HS-27A (cell line): ENCODE data around the gene C1orf174.
A peak's percentile ranks its signal among the peaks of the same experiment; 100 is the strongest.

Source experiments
- DNase-seq: peaks from one replicate; pipeline ENCODE4 v3.0.0-alpha.2; 2012; ENCODE audit warnings: low read depth, missing footprints

C1orf174 gene

GRCh38 chr1:3868464-3869006, 31.5 kb downstream of the C1orf174 start:
- DNase-seq, result no peak

GRCh38 chr1:3865606-3866160, 34.4 kb downstream of the C1orf174 start:
- no peak for DNase-seq

- DNase-seq, result no peak
Observed at GRCh38 chr1:3864884-3865283, 35.2 kb downstream of the C1orf174 start.

- DNase-seq, result no peak
Observed at GRCh38 chr1:3863231-3863935, 36.7 kb downstream of the C1orf174 start.

- DNase-seq, result no peak
Observed at GRCh38 chr1:3858231-3858981, 41.7 kb downstream of the C1orf174 start.

GRCh38 chr1:3857791-3858129, 42.3 kb downstream of the C1orf174 start:
- DNase-seq, result no peak

GRCh38 chr1:3856923-3857790, 42.9 kb downstream of the C1orf174 start, which contains the start of the genes CEP104 and DFFB:
Gene CEP104 (minus strand): TSS chr1:3857211. CDS start chr1:3852407, 4,804 bp downstream.
Gene DFFB (plus strand): TSS chr1:3857476. CDS start chr1:3857604, 128 bp downstream.
- DNase-seq, result peak; percentile 81

GRCh38 chr1:3852711-3853485, 47.2 kb downstream of the C1orf174 start:
- no peak for DNase-seq

GRCh38 chr1:3852091-3852490, 48.0 kb downstream of the C1orf174 start:
- no peak for DNase-seq

- no peak for DNase-seq
Observed at GRCh38 chr1:3851292-3851691, 48.8 kb downstream of the C1orf174 start.

- no peak for DNase-seq
Observed at GRCh38 chr1:3850857-3851256, 49.2 kb downstream of the C1orf174 start.

GRCh38 chr1:3847081-3847480, 53.0 kb downstream of the C1orf174 start:
- DNase-seq, result no peak

GRCh38 chr1:3846541-3846940, 53.5 kb downstream of the C1orf174 start:
- no peak for DNase-seq

GRCh38 chr1:3842912-3843311, 57.2 kb downstream of the C1orf174 start:
- DNase-seq, result no peak

- no peak for DNase-seq
Observed at GRCh38 chr1:3841491-3841890, 58.6 kb downstream of the C1orf174 start.
